Activated CD8-positive, alpha-beta T cell treated with anti-CD3 and anti-CD28 coated beads, Interleukin-2, amount 10 ng/mL, durations not matched to agents 7 days and 5 days (primary cell): Measurements from ENCODE around the gene FSTL4. TPM values are rescaled to one million over a fixed set of nuclear protein-coding genes. Genes with fewer than 3 reads are reported as not detected.
"Not testable (repeated sequence)": the region's sequence is repeated elsewhere in the genome, so short reads cannot be mapped to it uniquely, and the experiment has no call there.

Experiments used
- ATAC-seq: fragments of 150-1000 bp; cut with Tn5 transposase; one replicate; pipeline ENCODE4 v1.10.0; 2021; ENCODE audit warnings: moderate library complexity
- CTCF ChIA-PET: fragments of 350-600 bp; sonication (Branson Sonifier 250); formaldehyde crosslinking; loops from one replicate; lab custom pipeline; 2021; ENCODE audit warnings: antibody characterized with exemption; lab: Charles Lee
- POLR2A ChIA-PET: fragments of 350-600 bp; sonication (Branson Sonifier 250); formaldehyde crosslinking; loops from one replicate; lab custom pipeline; 2021; ENCODE audit warnings: antibody characterized with exemption; lab: Charles Lee
- DNase-seq: peaks from one replicate; pipeline ENCODE4 v3.0.0-alpha.2; 2020
- H3K27ac Mint-ChIP-seq: one replicate; pipeline ENCODE4 v1.8.0; 2021; ENCODE audit warnings: mild to moderate bottlenecking, mixed read lengths
- H3K27me3 Mint-ChIP-seq: one replicate; pipeline ENCODE4 v1.8.0; 2021; ENCODE audit warnings: low read depth, mixed read lengths
- H3K36me3 Mint-ChIP-seq: one replicate; pipeline ENCODE4 v1.8.0; 2021; ENCODE audit warnings: low read depth, mixed read lengths
- H3K4me1 Mint-ChIP-seq: one replicate; pipeline ENCODE4 v1.8.0; 2021; ENCODE audit warnings: low read depth, mixed read lengths
- H3K4me3 Mint-ChIP-seq: one replicate; pipeline ENCODE4 v1.8.0; 2021; ENCODE audit warnings: mild to moderate bottlenecking, mixed read lengths
- H3K9me3 Mint-ChIP-seq: one replicate; pipeline ENCODE4 v1.8.0; 2022; ENCODE audit warnings: mixed read lengths; ENCODE audit not compliant: insufficient read depth
- total RNA-seq, 2 experiments: library from RNA; stranded (reverse); gene quantifications; one replicate each; pipeline ENCODE4 v1.2.3, GENCODE V29; 2021

Gene FSTL4
- total RNA-seq, 2 experiments from 2014 or later = not detected

GRCh38 chr5:133539818-133540217 lies 72.5 kb downstream of the FSTL4 start:
- CTCF ChIA-PET = no interaction called here
- Mint-ChIP-seq H3K27ac (no peak overlapping the region), H3K9me3 (no peaks in the 10 kb centered on the region), H3K4me1 (no peaks in the 10 kb centered on the region), H3K27me3 (peaks cover 41% of the 10 kb centered on the region), H3K36me3 (no peaks in the 10 kb centered on the region), H3K4me3 (no peak overlapping the region)
- ATAC-seq (no peak), DNase-seq (peak; percentile 9)
- POLR2A ChIA-PET = no interaction called here

GRCh38 chr5:133538718-133539117 lies 73.6 kb downstream of the FSTL4 start:
- CTCF ChIA-PET = no interaction called here
- POLR2A ChIA-PET = no interaction called here
- no peak overlapping the region for H3K27ac Mint-ChIP-seq
- no peak overlapping the region for H3K4me3 Mint-ChIP-seq
- no peaks in the 10 kb centered on the region for H3K9me3 Mint-ChIP-seq
- no peaks in the 10 kb centered on the region for H3K4me1 Mint-ChIP-seq
- ATAC-seq (no peak), DNase-seq (peak; percentile 5)
- no peaks in the 10 kb centered on the region for H3K36me3 Mint-ChIP-seq
- H3K27me3 Mint-ChIP-seq = peaks cover 43% of the 10 kb centered on the region

- H3K9me3 Mint-ChIP-seq, H3K36me3 Mint-ChIP-seq, ATAC-seq, CTCF ChIA-PET, H3K4me1 Mint-ChIP-seq, H3K4me3 Mint-ChIP-seq, H3K27ac Mint-ChIP-seq, POLR2A ChIA-PET: not testable (repeated sequence)
- peaks cover 25% of the 10 kb centered on the region for H3K27me3 Mint-ChIP-seq
- peak; percentile 7 for DNase-seq
These were observed 77.0 kb downstream of the FSTL4 start for GRCh38 chr5:133535241-133535929.

DNA sequence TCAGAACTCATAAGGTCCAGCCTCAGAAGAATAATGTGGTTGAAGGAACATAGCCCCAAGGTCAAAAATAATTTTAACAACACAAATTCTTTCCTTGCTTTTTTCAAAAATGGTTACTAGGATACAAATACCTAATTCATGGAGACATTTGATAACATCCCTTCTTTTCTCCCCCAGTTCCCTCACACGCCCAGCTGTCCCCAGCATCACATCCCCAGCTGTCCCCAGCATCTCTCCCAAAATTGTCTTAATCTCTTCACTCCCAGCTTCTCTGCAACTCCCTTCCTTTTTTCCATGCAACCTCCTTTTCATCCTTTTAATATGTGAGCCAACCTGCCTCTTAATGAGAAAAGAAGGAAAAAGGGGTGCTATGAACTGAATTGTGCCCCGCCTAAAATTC lies 77.8 kb downstream of the FSTL4 start:
- no peak for DNase-seq
- POLR2A ChIA-PET = no interaction called here
- CTCF ChIA-PET = no interaction called here
- Mint-ChIP-seq H3K4me3 (no peak overlapping the region), H3K9me3 (no peaks in the 10 kb centered on the region), H3K27me3 (peaks cover 18% of the 10 kb centered on the region), H3K27ac (no peak overlapping the region), H3K36me3 (no peaks in the 10 kb centered on the region), H3K4me1 (no peaks in the 10 kb centered on the region)
- no peak for ATAC-seq

GRCh38 chr5:133533541-133533940 lies 78.8 kb downstream of the FSTL4 start:
- Mint-ChIP-seq H3K4me1 (no peaks in the 10 kb centered on the region), H3K4me3 (no peak overlapping the region), H3K27ac (no peak overlapping the region), H3K27me3 (peaks cover 10% of the 10 kb centered on the region), H3K36me3 (no peaks in the 10 kb centered on the region), H3K9me3 (no peaks in the 10 kb centered on the region)
- no peak for ATAC-seq
- ChIA-PET CTCF (no interaction called here), POLR2A (no interaction called here)
- DNase-seq = peak; percentile 11

GRCh38 chr5:133531594-133531993 lies 80.7 kb downstream of the FSTL4 start:
- CTCF ChIA-PET = no interaction called here
- peaks cover 12% of the 10 kb centered on the region for H3K27me3 Mint-ChIP-seq
- ATAC-seq = no peak

GRCh38 chr5:133531178-133531577 lies 81.2 kb downstream of the FSTL4 start:
- no peaks in the 10 kb centered on the region for H3K9me3 Mint-ChIP-seq
- H3K27me3 Mint-ChIP-seq = peaks cover 13% of the 10 kb centered on the region
- ChIA-PET POLR2A (no interaction called here), CTCF (no interaction called here)
- no peak overlapping the region for H3K27ac Mint-ChIP-seq
- H3K36me3 Mint-ChIP-seq = no peaks in the 10 kb centered on the region
- no peaks in the 10 kb centered on the region for H3K4me1 Mint-ChIP-seq
- H3K4me3 Mint-ChIP-seq = no peak overlapping the region
- ATAC-seq (no peak), DNase-seq (peak; percentile 6)

More at GRCh38 chr5:133531594-133531993, 80.7 kb downstream of the FSTL4 start:
- Mint-ChIP-seq H3K27ac (no peak overlapping the region), H3K4me1 (no peaks in the 10 kb centered on the region), H3K9me3 (no peaks in the 10 kb centered on the region), H3K4me3 (no peak overlapping the region), H3K36me3 (no peaks in the 10 kb centered on the region)
- POLR2A ChIA-PET = no interaction called here
- peak; percentile 7 for DNase-seq

DNA sequence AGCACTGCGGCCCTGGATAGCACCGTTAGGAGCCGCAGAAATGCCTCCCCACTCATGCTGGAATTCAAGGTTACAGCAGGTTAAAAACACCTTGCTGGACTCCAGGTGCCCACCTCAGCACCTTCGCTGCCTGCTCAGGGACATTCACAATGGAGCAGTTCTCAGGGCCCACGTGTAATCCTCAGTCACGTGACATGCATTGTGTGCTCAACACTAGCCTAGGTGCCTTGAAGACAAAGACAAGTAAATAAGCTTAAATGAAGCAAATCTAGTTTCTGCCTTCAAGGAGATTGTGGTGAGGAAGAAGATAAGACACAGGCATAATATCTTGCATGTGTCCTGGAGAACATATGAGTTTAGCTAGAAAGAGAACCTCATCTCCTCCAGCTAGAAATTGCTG lies 82.1 kb downstream of the FSTL4 start:
- peaks cover 13% of the 10 kb centered on the region for H3K27me3 Mint-ChIP-seq
- no peaks in the 10 kb centered on the region for H3K9me3 Mint-ChIP-seq
- DNase-seq (peak; percentile 9), ATAC-seq (no peak)
- no peaks in the 10 kb centered on the region for H3K36me3 Mint-ChIP-seq
- no peak overlapping the region for H3K4me3 Mint-ChIP-seq
- H3K27ac Mint-ChIP-seq = no peak overlapping the region
- no peaks in the 10 kb centered on the region for H3K4me1 Mint-ChIP-seq
- POLR2A ChIA-PET = no interaction called here
- CTCF ChIA-PET = no interaction called here

- ChIA-PET CTCF (no interaction called here), POLR2A (no interaction called here)
- Mint-ChIP-seq H3K4me1 (no peaks in the 10 kb centered on the region), H3K9me3 (no peaks in the 10 kb centered on the region), H3K27ac (no peak overlapping the region), H3K4me3 (no peak overlapping the region), H3K36me3 (no peaks in the 10 kb centered on the region), H3K27me3 (peaks cover 5% of the 10 kb centered on the region)
- peak; percentile 7 for DNase-seq
- ATAC-seq = no peak
These were observed 83.5 kb downstream of the FSTL4 start for GRCh38 chr5:133528841-133529240.

- Mint-ChIP-seq H3K36me3 (no peaks in the 10 kb centered on the region), H3K27me3 (peaks cover 8% of the 10 kb centered on the region), H3K4me3 (no peak overlapping the region), H3K27ac (no peak overlapping the region), H3K4me1 (no peaks in the 10 kb centered on the region), H3K9me3 (no peaks in the 10 kb centered on the region)
- ChIA-PET CTCF (interaction anchor here (1.6 kb wide), 1 partner anchor 39 kb away, joined by 4 read pairs; no protein-coding TSS in a partner anchor), POLR2A (no interaction called here)
- DNase-seq (peak; percentile 9), ATAC-seq (no peak)
These were observed 85.0 kb downstream of the FSTL4 start for GRCh38 chr5:133527311-133527710.

DNA sequence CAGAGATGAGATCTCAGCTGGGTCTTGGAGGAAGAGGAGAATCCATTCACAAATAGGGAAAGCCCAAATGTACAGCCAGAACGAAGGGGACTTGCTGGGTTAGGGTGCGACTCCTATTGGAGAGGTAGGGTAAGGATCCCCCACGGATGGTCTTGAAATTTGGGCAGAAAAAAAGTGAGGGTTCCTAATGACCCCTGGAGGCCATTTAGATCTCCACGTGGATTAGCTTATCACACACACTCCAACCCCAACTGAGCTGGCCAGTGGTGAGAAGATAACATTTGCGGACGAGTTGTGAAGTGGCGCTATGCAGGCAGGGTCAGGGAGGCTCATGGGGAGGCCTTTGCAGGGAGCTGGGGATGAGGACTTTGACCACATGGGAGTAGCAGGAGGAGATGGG lies 86.0 kb downstream of the FSTL4 start:
- H3K4me3 Mint-ChIP-seq = no peak overlapping the region
- POLR2A ChIA-PET = no interaction called here
- H3K36me3 Mint-ChIP-seq = no peaks in the 10 kb centered on the region
- no peaks in the 10 kb centered on the region for H3K4me1 Mint-ChIP-seq
- DNase-seq (peak; percentile 6), ATAC-seq (no peak)
- H3K27ac Mint-ChIP-seq = no peak overlapping the region
- peaks cover 18% of the 10 kb centered on the region for H3K27me3 Mint-ChIP-seq
- H3K9me3 Mint-ChIP-seq = no peaks in the 10 kb centered on the region
- CTCF ChIA-PET = interaction anchor here (1.2 kb wide), 1 partner anchor 103 kb away, joined by 4 read pairs; no protein-coding TSS in a partner anchor

GRCh38 chr5:133525126-133525525 lies 87.2 kb downstream of the FSTL4 start:
- DNase-seq (no peak), ATAC-seq (no peak)
- no peak overlapping the region for H3K4me3 Mint-ChIP-seq
- CTCF ChIA-PET = interaction anchor here (1.0 kb wide), 1 partner anchor 28 kb away, joined by 3 read pairs; no protein-coding TSS in a partner anchor
- H3K27me3 Mint-ChIP-seq = peaks cover 22% of the 10 kb centered on the region
- H3K36me3 Mint-ChIP-seq = no peaks in the 10 kb centered on the region
- POLR2A ChIA-PET = no interaction called here
- no peak overlapping the region for H3K27ac Mint-ChIP-seq
- H3K9me3 Mint-ChIP-seq = no peaks in the 10 kb centered on the region
- no peaks in the 10 kb centered on the region for H3K4me1 Mint-ChIP-seq
